ENCODE results near the gene MAPK10.
"Not testable (repeated sequence)": the region's sequence is repeated elsewhere in the genome, so short reads cannot be mapped to it uniquely, and the experiment has no call there.

Gene MAPK10

GRCh38 chr4:86114563-86114962 is 245.3 kb downstream of the MAPK10 start:
- no peak for DNase-seq (ENCODE audit: low spot score)
- FAIRE-seq, result no peak

GRCh38 chr4:86108834-86109233 is 251.0 kb downstream of the MAPK10 start:
- FAIRE-seq, result no peak
- no peak for DNase-seq (ENCODE audit: low spot score)

- DNase-seq (ENCODE audit: low spot score) (no peak), FAIRE-seq (no peak)
These were observed 251.7 kb downstream of the MAPK10 start for GRCh38 chr4:86108137-86108536.

GRCh38 chr4:86107112-86107511 is 252.7 kb downstream of the MAPK10 start:
- DNase-seq (ENCODE audit: low spot score) (no peak), FAIRE-seq (no peak)

- no peak for FAIRE-seq
- DNase-seq (ENCODE audit: low spot score), result no peak
These were observed 253.4 kb downstream of the MAPK10 start for GRCh38 chr4:86106475-86106874.

GRCh38 chr4:86101841-86102240 is 258.0 kb downstream of the MAPK10 start:
- DNase-seq (ENCODE audit: low spot score) (no peak), FAIRE-seq (no peak)

- FAIRE-seq, result no peak
- DNase-seq (ENCODE audit: low spot score), result no peak
These were observed 258.4 kb downstream of the MAPK10 start for GRCh38 chr4:86101410-86101809.

- no peak for DNase-seq (ENCODE audit: low spot score)
- no peak for FAIRE-seq
These were observed 259.2 kb downstream of the MAPK10 start for GRCh38 chr4:86100539-86101215.

GRCh38 chr4:86099348-86099747 is 260.5 kb downstream of the MAPK10 start:
- no peak for FAIRE-seq
- no peak for DNase-seq (ENCODE audit: low spot score)

GRCh38 chr4:86098691-86099090 is 261.2 kb downstream of the MAPK10 start:
- DNase-seq (ENCODE audit: low spot score) (no peak), FAIRE-seq (no peak)

GRCh38 chr4:86096373-86096772 is 263.5 kb downstream of the MAPK10 start:
- FAIRE-seq, result no peak
- no peak for DNase-seq (ENCODE audit: low spot score)

- FAIRE-seq (peak; percentile 86), DNase-seq (ENCODE audit: low spot score) (peak; percentile 66)
These were observed 267.2 kb downstream of the MAPK10 start for GRCh38 chr4:86092684-86093083.

- FAIRE-seq, result no peak
- no peak for DNase-seq (ENCODE audit: low spot score)
These were observed 268.7 kb downstream of the MAPK10 start for GRCh38 chr4:86091201-86091600.

GRCh38 chr4:86089781-86090323 is 270.0 kb downstream of the MAPK10 start:
- FAIRE-seq (no peak), DNase-seq (ENCODE audit: low spot score) (no peak)

- DNase-seq (ENCODE audit: low spot score) (no peak), FAIRE-seq (no peak)
These were observed 270.8 kb downstream of the MAPK10 start for GRCh38 chr4:86089053-86089452.

- not testable (repeated sequence) for FAIRE-seq; DNase-seq (ENCODE audit: low spot score)
These were observed 284.1 kb downstream of the MAPK10 start for GRCh38 chr4:86075796-86076195.

- FAIRE-seq (no peak), DNase-seq (ENCODE audit: low spot score) (no peak)
These were observed 299.5 kb downstream of the MAPK10 start for GRCh38 chr4:86060341-86060740.

GRCh38 chr4:86058621-86059020 is 301.2 kb downstream of the MAPK10 start:
- DNase-seq (ENCODE audit: low spot score) (no peak), FAIRE-seq (no peak)

GRCh38 chr4:86055898-86056297 is 304.0 kb downstream of the MAPK10 start:
- peak; percentile 38 for DNase-seq (ENCODE audit: low spot score)
- peak; percentile 80 for FAIRE-seq

GRCh38 chr4:86054286-86055032 is 305.4 kb downstream of the MAPK10 start:
- FAIRE-seq (no peak), DNase-seq (ENCODE audit: low spot score) (no peak)

GRCh38 chr4:86050496-86050895 is 309.4 kb downstream of the MAPK10 start:
- FAIRE-seq, result no peak
- DNase-seq (ENCODE audit: low spot score), result no peak

GRCh38 chr4:86048426-86048825 is 311.4 kb downstream of the MAPK10 start:
- FAIRE-seq, result peak; percentile 7

GRCh38 chr4:86044593-86044985 is 315.3 kb downstream of the MAPK10 start:
- FAIRE-seq, result no peak
- DNase-seq (ENCODE audit: low spot score), result no peak

More at GRCh38 chr4:86048426-86048825, 311.4 kb downstream of the MAPK10 start:
- no peak for DNase-seq (ENCODE audit: low spot score)

All from RCC 7860 (cell line).